ENCODE data around the gene PLXNA2. TPM values are rescaled to one million over a fixed set of nuclear protein-coding genes. Genes with fewer than 3 reads are reported as not detected.

The PLXNA2 gene
- total RNA-seq, 6 experiments from 2014 or later = 20.9 to 29.9 (median 28.1) TPM

- H3K27ac Mint-ChIP-seq = peak overlapping the region; percentile 2; the same call in 1 of the 2 replicates
- DNase-seq = no peak
- no peaks in the 10 kb centered on the region for H3K9me3 Mint-ChIP-seq
- peaks cover 78% of the 10 kb centered on the region for H3K4me1 Mint-ChIP-seq (ENCODE audit: low read depth)
- no peak overlapping the region for H3K4me3 Mint-ChIP-seq
- no peak for TF ChIP-seq CTCF (IDR thresholded peaks at IDR 0.05)
- peaks cover 5% of the 10 kb centered on the region; the same call in 1 of the 2 replicates for H3K36me3 Mint-ChIP-seq (ENCODE audit: low read depth)
- H3K27me3 Mint-ChIP-seq (ENCODE audit: insufficient read depth) = peaks cover 4% of the 10 kb centered on the region
Observed at GRCh38 chr1:208162903-208163302, 81.3 kb downstream of the PLXNA2 start.

GRCh38 chr1:208161656-208162375, 82.4 kb downstream of the PLXNA2 start:
- Mint-ChIP-seq H3K27me3 (ENCODE audit: insufficient read depth) (peaks cover 4% of the 10 kb centered on the region), H3K36me3 (ENCODE audit: low read depth) (peaks cover 5% of the 10 kb centered on the region; the same call in 1 of the 2 replicates), H3K4me3 (peak overlapping the region; percentile 12), H3K9me3 (no peaks in the 10 kb centered on the region), H3K4me1 (ENCODE audit: low read depth) (peaks cover 73% of the 10 kb centered on the region), H3K27ac (peak overlapping the region; percentile 72)
- DNase-seq = peak; percentile 46
- no peak for TF ChIP-seq CTCF (IDR thresholded peaks at IDR 0.05)

- H3K4me3 Mint-ChIP-seq = no peak overlapping the region
- H3K27me3 Mint-ChIP-seq (ENCODE audit: insufficient read depth) = peaks cover 4% of the 10 kb centered on the region
- no peak for DNase-seq
- no peak for TF ChIP-seq CTCF (IDR thresholded peaks at IDR 0.05)
- H3K27ac Mint-ChIP-seq = peak overlapping the region; percentile 72
- peaks cover 64% of the 10 kb centered on the region for H3K4me1 Mint-ChIP-seq (ENCODE audit: low read depth)
- H3K36me3 Mint-ChIP-seq (ENCODE audit: low read depth) = peaks cover 5% of the 10 kb centered on the region; the same call in 1 of the 2 replicates
- H3K9me3 Mint-ChIP-seq = no peaks in the 10 kb centered on the region
Observed at GRCh38 chr1:208161005-208161404, 83.2 kb downstream of the PLXNA2 start.

- Mint-ChIP-seq H3K9me3 (no peaks in the 10 kb centered on the region), H3K27ac (peak overlapping the region; percentile 72), H3K4me1 (ENCODE audit: low read depth) (peaks cover 58% of the 10 kb centered on the region), H3K36me3 (ENCODE audit: low read depth) (peaks cover under 1% of the 10 kb centered on the region; the same call in 1 of the 2 replicates), H3K27me3 (ENCODE audit: insufficient read depth) (no peaks in the 10 kb centered on the region; the same call in 1 of the 2 replicates), H3K4me3 (peak overlapping the region; percentile 20; the same call in 1 of the 2 replicates)
- no peak for TF ChIP-seq CTCF (IDR thresholded peaks at IDR 0.05)
- no peak for DNase-seq
Observed at GRCh38 chr1:208160259-208160819, 83.8 kb downstream of the PLXNA2 start.

- Mint-ChIP-seq H3K4me1 (ENCODE audit: low read depth) (peaks cover 55% of the 10 kb centered on the region), H3K4me3 (peak overlapping the region; percentile 20; the same call in 1 of the 2 replicates), H3K36me3 (ENCODE audit: low read depth) (no peaks in the 10 kb centered on the region)
Observed at GRCh38 chr1:208159555-208160258, 84.5 kb downstream of the PLXNA2 start.

More at GRCh38 chr1:208159555-208160258, 84.5 kb downstream of the PLXNA2 start:
- H3K27ac Mint-ChIP-seq = peak overlapping the region; percentile 72
- H3K9me3 Mint-ChIP-seq = no peaks in the 10 kb centered on the region
- TF ChIP-seq CTCF (IDR thresholded peaks at IDR 0.05) = no peak
- H3K27me3 Mint-ChIP-seq (ENCODE audit: insufficient read depth) = no peaks in the 10 kb centered on the region; the same call in none of the 2 replicates
- peak; percentile 83 for DNase-seq
